Stimulated activated CD8-positive, alpha-beta memory T cell treated with anti-CD3 and anti-CD28 coated beads, Interleukin-15, amount 100 ng/mL, for 4 hours (primary cell): ENCODE measurements around the gene CHRM3.
"Not testable (repeated sequence)": the region's sequence is repeated elsewhere in the genome, so short reads cannot be mapped to it uniquely, and the experiment has no call there.

Experiments used
- DNase-seq, 2 donors: peaks; one replicate each; pipeline ENCODE4 v3.0.0-alpha.2; 2020; ENCODE audit warnings: low read depth in 2 of 2

CHRM3 gene

DNA sequence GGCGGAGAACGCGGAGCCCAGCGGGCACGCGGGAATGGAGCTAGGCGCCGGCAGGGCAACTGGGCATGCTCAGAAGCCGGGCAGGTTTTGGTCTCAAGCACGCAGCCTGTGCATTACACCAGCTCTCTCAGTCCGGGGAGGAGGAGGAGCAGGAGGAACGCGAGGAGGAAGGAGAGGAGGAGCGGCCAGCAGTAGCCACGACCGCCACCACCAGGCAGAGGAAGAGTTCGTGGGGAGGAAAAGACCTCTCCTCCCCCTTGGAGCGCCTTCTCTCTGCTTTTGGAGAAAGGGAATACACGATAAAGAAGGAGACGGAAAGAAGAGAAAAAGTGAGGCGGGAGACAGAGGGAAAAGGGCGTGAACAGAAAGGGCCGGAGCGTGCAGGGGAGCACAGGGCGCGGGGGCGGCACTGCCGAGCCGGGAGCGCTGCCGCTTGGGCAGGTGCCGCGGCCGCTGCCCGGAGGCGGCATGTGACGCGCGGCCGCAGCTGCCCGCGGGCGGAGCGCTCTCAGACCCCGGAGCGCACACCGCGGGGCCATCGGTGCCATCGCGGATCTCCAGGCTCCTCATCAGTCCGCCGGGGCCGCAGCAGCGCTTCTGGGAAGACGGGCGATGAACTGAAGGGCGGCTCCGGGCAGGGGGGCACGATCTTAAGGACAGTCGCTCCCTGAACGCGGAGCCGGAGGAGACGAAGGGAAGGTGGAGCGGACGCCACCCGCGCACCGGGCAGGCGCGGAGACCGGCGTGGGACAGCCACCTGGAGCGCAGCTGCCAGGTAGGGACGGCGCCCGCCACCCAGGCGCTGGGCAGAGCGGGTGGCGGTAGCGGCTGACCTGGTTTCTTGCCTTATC is at the start of gene CHRM3:
Gene CHRM3 (plus strand): TSS at position 116 of the 851 bp plus-strand sequence. CDS start 520,884 bp downstream, outside the sequence.
- no peak for DNase-seq

DNA sequence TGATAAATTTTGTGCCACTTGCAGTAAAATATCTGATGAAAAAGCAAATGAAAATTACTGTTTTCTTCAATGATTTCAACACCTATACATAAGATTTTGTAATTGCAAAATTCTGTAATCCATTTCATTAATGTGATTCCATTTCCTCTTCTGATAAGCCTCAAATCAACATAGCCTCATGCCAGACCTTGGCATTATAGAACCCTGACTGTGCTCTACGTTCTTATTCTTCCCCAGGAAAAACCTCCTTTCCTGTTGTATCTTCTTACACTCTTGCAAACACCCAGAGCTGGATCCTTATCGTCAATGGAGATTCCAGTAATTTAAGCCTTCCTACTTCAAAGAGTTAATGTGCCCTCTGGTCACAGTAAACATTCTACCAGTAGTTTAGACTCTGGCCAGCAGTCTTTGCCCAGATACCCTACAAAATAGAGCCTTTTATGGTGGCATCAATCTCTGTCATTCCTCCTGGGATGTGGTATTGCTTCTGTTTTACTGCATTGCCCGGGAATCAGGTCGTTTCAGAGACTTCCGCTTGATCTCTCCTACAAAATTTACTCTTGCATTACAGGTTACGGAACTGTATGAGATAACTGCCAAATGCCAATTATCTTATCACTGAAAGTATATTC is 48.5 kb upstream of the CHRM3 start:
- DNase-seq = no peak

DNA sequence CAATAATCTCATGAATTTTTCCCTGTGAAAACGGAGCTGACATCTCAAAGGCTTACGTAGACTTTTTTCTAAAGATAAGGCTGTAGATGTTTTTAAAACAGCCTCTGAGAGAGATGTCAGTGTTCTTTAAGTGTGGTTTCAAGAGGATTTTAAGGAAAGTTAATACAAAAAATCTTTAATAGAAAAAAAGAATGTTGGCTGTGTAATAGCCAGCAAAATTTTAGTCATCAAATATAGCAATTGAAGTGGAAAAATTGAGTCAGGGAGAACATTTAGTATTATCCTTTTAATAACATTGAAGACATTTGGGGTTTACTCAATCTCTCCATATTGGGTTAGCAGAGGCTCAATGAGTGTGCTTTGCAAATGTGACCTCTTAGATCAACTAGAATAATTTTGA is 38.6 kb upstream of the CHRM3 start:
- DNase-seq = no peak

DNA sequence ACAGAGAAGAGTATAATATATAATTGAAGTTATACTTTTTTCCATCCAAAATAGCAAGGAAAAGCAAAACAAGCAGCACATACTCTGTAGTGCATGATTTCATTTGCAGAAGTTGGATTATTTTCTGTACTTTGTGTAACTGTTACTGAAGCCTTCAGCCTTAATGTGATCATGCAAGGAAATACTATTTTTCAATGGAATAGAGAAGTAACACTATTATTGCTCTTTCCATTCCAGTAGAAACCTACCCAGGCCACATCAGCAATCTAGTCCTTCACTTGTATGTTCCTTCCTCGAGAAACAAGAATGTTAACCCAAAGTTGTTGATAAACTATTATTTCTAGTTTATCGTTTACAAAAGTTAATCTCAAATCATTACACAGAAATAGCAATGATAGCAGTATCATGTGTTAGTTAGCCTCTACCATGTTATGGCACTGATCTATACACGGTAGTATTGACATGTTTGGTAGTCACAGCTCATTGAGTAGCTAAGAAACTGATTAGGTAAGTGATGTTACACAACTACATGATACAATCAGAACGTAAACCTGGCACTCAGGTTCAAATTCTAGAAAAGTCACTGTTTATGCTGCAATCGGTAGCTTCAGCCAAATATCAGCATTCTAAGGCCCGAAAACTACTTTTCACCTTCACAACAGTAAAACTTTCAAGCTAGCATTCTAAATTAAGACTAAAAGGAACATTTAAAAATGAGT is 37.6 kb upstream of the CHRM3 start:
- DNase-seq = no peak

DNA sequence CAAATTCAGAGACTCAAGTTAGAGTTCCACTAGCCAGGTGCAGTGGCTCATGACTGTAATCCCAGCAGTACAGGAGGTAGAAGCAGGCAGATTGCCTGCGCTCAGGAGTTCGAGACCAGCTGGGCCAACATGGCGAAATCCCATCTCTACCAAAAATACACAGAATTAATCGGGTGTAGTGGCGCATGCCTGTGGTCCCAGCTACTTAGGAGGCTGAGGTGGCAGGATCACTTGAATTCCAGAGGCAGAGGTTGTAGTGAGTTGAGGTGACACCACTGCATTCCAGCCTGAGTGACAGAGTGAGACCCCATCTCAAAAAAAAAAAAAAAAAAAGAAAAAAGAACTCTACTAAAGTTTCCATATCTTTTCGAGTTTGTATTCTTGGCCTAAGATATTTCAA is 36.7 kb upstream of the CHRM3 start:
- no peak for DNase-seq

DNA sequence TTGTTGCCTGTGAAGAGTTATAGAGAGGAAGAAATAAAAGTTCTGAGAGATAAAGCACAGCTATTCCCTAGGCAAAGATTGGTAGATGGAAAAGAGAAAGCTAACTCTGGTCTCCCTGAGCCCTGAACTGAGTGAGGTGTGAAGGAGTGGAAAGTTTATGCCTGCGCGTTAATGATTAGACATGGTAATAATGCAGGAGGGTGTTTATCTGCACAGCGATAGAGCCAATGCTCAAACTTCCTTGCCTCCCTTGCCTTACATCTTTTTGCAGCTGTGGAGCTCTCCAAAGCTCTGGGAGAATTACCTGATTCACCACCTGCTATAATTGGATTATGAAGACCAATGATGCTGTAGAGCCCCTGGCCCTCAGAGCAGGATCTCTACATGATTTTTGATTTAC is 32.8 kb upstream of the CHRM3 start:
- no peak for DNase-seq

DNA sequence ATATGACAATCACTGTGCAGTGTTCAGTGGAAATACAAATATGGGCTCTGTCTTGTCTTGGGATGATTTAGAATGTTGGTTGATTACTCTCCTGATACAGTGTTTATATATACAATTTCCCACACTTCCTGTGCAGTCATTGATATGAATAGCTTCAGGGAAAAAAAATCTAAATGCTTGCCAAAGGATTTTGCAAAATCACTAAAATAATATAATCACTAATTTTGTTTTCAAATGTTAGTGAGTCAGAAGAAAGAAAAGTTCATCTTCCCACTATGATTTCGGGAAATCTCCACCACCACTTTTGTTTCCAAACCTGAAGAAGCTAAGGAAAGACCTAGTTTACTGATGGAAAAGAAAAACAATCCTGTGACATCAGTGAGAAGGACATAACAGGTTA is 32.1 kb upstream of the CHRM3 start:
- DNase-seq = no peak

DNA sequence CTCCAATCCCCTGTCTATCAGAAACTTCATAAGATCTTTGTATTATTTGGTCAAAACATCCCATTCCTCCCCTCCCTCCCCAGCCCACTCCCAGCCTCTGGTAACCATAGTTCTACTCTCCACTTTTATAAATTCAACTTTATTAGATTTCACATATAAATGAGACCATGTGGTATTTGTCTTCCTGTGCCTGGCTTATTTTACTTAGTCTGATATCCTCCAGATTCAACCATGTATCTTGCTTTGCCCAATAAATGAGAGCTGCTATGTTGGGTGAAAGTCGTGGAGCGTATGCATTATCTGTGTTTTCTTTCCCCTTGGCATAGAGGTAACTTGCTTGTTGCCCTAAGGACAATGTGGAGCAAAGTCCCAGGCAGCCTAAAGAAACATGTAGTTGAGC is 28.5 kb upstream of the CHRM3 start:
- no peak for DNase-seq

DNA sequence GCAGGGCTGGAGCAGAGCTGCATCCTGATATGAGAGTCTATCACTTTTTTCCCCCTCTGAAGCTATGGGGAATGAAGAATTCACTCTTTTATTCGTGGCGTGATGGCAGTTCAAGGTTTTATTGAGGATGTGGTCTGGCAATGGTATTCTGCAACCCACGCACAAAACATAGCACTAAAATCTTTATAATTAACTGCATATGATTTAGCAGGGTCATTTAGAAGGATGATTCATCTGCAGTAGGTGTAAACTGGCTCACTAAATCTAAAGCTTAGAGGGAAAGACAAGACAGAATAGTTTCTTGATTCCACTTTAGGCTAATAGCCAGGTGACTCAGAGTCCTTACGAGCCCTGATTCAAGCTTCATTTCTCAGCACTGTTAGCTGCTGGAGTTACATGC is 25.0 kb upstream of the CHRM3 start:
- DNase-seq = no peak

DNA sequence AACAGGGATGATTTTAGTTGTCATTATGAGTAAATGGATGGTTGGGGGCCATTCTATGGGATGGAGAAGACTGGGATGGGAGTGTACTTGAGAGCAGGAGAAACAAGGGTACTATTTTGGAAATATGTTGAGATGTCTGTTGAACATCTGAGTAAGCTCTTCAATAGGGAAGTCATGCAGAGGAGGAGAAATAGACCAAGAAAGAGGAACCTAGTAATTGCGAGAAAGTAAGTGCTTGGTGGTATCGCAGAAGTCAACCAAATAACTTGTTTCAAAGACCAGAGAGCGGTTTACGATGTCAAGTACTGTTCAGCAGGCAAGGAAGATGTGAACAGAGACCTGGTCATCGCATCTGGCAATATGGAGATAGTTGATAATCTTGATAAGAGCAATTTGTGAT is 22.4 kb upstream of the CHRM3 start:
- DNase-seq = no peak

DNA sequence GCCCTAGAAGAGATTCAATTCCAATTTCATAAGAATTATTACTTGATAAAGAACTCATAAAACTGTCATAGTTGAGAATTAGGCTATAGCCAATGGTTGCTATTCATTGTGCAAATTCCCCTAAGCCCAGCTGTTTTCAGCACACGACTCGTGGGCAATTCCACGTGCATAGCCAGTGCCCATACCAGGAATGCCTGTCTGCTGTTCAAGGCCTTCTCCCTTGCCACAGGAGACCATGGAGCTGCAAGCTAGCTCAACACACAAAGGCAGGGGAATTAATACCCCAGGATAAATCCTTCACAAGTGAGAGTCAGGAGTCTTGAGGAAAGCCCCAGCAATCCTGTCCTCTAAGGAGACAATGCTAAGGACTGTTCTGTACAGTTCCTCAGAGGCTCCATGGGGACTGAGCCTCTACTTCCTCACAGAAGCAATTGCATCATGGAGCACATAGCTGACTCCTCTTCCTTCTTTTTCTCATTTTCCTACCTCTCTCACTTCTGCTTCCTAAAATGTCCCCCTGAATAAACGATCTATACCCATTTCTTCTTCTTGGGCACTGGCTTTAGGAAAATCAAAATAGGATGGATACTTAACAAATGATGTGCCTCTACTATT is 19.1 kb upstream of the CHRM3 start:
- no peak for DNase-seq

DNA sequence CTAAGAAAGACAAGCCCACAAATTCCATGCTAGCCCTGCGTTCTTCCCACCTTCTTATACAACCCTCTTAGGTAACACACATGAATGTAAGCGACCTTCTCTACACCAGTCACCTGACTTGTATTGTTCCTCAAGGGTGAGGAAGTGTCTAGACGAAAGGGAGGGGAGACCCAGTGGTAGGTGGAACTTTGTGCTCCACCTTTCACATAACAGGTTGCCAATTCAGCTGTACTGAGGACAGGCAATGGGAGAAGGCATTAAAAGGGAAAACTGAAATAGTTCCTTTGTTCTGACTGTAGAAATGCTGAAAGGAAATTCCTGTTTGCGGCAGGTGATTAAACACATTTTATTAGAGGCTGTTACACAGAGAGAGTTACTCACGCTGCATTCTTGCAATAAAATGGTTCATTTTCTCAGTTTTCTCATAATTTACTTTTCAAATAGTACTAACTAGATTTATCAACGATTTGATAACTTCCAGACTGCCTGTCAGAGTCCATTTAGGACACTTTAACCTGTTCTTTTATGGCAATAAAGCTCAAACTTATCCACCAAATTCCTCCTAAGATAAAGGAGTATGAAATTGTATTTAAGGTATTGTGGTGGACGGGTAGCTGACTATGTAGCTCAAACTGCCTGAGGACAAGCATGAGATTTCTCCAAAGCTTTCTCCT is 17.8 kb upstream of the CHRM3 start:
- no peak for DNase-seq

DNA sequence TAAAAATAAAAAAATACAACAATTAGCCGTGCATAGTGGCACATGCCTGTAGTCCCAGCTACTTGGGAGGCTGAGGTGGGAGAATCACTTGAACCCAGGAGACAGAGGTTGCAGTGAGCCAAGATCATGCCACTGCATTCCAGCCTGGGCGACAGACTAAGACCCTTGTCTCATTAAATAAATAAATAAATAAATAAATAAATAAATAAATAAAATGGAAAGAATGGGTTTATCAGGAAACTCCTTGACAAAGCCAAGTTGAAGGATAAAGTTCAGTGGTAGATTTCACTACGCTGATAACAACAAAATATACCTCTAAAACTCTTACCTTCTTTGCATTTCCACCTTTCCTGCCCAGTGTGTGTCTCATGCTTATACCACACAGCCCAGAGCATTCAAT is 15.5 kb upstream of the CHRM3 start:
- DNase-seq = not testable (repeated sequence)

DNA sequence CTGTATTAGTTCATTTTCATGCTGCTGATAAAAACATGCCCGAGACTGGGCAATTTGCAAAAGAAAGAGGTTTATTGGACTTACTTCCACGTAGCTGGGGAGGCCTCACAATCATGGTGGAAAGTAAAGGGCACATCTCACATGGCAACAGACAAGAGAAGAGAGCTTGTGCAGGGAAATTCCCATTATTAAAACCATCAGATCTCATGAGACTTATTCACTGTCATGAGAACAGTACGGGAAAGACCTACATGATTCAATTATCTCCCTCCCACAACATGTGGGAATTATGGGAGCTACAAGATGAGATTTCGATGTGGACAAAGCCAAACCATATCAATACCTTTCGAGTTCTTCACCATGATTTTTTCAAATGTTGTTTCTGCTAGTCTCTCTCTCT is 3.7 kb upstream of the CHRM3 start:
- no peak for DNase-seq

DNA sequence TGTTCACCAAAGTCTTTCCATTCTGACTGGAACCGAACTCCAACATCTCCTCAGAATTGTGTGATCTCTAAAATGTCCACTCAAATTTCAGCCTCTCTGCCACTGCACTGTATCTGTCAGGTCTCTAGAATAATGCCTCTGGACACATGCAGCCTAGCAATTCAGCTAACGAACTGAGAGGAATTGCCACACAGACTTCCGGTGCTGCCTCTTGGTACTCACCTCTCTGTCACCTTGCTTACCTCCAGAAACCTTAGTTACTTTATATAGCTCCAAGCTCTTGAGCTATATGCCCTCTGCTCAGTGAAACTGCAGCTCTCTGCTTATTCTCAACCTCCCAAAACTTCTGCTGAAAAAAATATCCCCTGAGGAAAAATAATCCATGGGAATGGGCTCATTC is 2.7 kb upstream of the CHRM3 start:
- no peak for DNase-seq

DNA sequence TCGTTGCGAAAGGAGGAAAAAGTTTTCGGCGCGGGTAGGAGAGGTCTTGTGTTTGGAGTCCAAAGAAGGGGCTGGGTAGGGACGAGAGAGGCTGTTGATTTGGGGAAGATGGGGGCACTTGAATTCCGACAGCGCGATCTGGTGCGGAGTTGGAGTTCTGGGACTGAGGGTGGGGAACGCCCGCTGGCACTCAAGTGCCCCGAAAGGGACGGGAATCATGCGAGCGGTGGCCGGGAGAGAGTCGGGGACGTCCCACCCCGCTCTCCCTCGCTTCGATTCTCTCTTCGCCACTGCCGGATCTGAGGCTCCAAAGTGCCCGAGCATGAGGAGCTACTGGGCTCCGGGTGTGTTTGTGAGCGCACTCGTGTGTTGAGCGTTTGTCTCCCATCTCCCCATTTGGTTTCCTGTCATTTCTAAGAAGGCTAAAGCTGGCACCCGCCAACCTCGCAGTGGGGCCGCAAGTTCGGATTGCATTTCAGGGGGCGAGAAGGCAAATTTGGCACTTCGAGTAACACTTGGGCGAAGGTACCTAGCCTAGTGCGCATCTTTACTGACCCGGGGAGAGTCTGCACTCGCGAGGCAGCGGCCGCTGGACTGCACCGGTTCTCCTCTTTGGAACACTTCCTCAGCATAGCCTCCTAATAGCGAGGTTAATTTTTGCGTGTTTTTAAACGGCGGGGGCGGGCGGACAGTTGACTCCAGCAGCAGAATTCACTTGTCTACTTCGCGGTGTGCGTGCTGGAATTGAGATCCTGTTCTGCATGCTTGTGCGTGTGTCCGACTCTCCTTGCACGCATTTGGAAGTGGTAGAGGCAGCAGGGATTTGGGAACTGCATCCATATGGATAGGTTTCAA is 1.2 kb downstream of the CHRM3 start:
- DNase-seq = no peak

DNA sequence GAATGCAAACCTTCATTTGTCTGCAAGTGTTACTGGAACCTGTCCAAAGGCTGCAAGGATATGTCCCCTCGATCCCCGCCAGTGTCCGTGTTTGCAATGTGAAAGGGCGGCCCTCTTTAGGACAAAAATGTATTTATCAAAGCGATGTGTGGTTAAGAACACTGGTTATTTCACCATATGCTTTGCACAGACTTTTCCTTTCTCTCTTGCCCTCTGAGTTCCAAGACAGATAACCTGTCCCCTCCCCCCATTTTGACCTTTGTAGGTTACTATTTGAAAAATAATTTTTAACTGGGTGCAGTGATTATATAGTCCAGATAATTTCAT is 1.8 kb downstream of the CHRM3 start:
- DNase-seq = no peak

DNA sequence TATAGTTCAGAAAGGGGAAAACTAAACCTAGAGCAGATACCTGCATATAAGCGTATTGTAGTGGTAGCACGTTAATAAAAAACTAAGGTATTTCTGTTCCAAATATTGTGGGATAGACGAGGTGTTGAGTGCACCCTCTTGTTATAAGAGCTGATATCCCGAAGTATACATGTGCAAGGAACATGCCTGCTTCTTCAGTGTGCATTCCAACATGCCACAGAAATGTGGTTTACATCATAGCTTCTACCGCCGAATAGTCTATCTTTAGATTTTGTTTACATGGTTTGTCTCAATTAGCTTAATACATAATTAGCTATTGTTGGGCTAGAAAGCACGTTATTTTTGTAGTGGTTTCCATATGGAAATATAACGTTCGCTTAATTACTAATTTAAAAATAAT is 2.2 kb downstream of the CHRM3 start:
- DNase-seq = no peak

DNA sequence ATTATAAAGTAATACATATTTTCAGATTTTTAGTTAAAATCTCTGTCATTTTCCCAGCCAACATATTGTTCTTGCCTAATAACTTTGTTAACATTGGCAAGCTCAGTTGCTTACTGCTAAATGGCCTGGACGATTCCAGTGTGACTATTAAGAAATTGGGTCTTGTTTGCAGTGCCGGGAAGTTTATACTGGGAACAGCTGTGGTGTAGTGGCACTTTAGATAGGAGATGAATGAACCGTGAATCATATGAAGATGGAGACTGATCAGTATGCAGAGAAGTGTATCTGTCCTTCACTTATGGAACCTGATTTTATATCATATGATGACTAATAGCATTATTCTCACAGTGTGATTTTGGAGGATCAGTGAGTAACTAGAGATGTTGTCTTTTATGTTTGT is 3.3 kb downstream of the CHRM3 start:
- DNase-seq = no peak

DNA sequence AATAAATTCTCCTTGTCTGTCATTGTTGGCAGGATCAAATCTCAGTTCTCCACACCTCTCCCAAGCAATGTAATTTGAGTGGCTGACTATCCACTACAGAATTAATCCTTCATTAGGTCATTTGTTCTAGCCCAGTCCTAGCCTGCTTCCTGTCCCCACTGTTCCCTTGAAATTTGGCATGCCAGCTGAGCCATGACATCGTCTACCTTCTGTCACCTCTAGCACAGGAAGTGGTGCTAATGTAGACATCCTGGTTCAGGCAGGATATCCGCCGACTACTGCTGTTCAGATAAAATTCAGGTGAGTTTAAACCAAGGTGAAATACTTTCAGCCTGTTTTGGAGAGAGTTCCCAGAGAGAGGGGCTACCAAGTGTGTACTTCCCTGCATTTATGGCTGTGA is 5.9 kb downstream of the CHRM3 start:
- no peak for DNase-seq

DNA sequence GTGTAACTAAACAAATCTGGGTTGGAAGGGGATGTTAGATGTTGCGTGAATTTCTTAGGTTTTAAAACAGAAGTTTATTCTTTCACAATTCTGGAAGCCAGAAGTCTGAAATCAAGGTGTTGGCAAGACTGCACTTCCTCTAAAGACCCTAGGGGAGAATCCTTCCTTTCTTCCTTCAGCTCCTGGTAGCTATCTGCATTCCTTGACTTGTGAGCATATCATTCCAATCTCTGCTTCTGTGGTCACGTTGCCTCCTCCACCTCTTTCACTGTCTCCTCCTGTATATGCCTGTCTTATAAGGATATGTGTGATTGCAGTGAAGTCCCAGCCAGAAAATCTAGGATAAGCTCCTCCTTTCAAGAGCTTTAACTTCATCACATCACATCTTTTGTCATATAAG is 7.7 kb downstream of the CHRM3 start:
- no peak for DNase-seq
